Body of pancreas (tissue), 4 donors: Measurements from ENCODE around the gene HLA-DMB. TPM values are rescaled to one million over a fixed set of nuclear protein-coding genes. Genes with fewer than 3 reads are reported as not detected.

ENCODE experiments used
- ATAC-seq: fragments of 150-250 bp; one replicate; pipeline ENCODE4 v1.9.1; 2016
- DNase-seq, 4 donors: peaks; one replicate each; pipeline ENCODE4 v3.0.0-alpha.2; 2019
- H3K27ac ChIP-seq, 4 donors: fragments of 200-600 bp; sonication (generic); 1 replicate in 3 of 4; 2 replicates in 1 of 4; pipeline versions ENCODE4 v1.5.1 to v1.6.1; 2016 to 2019; ENCODE audit warnings: mild to moderate bottlenecking in 1 of 4, mixed read lengths in 1 of 4, moderate library complexity in 1 of 4
- H3K27me3 ChIP-seq, 2 donors: fragments of 200-600 bp; sonication (generic); one replicate each; pipeline ENCODE4 v1.6.0; 2016; ENCODE audit warnings: mild to moderate bottlenecking in 1 of 2
- H3K36me3 ChIP-seq, 2 donors: fragments of 200-600 bp; sonication (generic); replicated peaks in 1 of 2; 2 replicates each; pipeline ENCODE4 v1.5.1; 2016; ENCODE audit warnings: low read depth in 2 of 2; ENCODE audit not compliant: insufficient read depth in 1 of 2
- H3K4me1 ChIP-seq: fragments of 200-600 bp; sonication (generic); one replicate; pipeline ENCODE4 v1.6.0; 2016
- H3K4me3 ChIP-seq, 2 donors: fragments of 200-600 bp; sonication (generic); 1 replicate in 1 of 2; 2 replicates in 1 of 2; pipeline ENCODE4 v1.5.1; 2016 to 2019
- H3K9me3 ChIP-seq, 3 donors: fragments of 200-600 bp; sonication (generic); 1 replicate in 2 of 3; 2 replicates in 1 of 3; pipeline ENCODE4 v1.5.1; 2016
- POLR2A ChIP-seq, 3 donors: fragments of 450-650 bp; IDR thresholded peaks; one replicate each; pipeline ENCODE4 v1.6.1; 2016; ENCODE audit warnings: antibody characterized with exemption in 3 of 3, mild to moderate bottlenecking in 2 of 3
- WGBS, 2 donors: methylation state at CpG; one replicate each; pipeline ENCODE4 v1.1.5; 2017; 5-methylcytosine and 5-hydroxymethylcytosine counted together
- intact Hi-C: fragments of 100-400 bp; cut with DNase I; formaldehyde crosslinking; loops from one replicate; pipeline ENCODE4 v1.15.1; 2023
- total RNA-seq, 2 donors: library from RNA; depleted of rRNA; stranded (reverse); fragments of >200 nt; gene quantifications; one replicate each; pipeline ENCODE4 v1.1.0, GENCODE V29; 2016
- TF ChIP-seq, protein P1 (sequence below), 7 experiments: fragments of 450-650 bp in 4 of 7; fragments of 200-600 bp in 3 of 7; sonication (generic) in 3 of 7; IDR thresholded peaks; one replicate each; pipeline ENCODE4 v1.5.1; 2016 to 2019; ENCODE audit warnings: antibody characterized with exemption in 7 of 7

HLA-DMB gene
- total RNA-seq, 2 donors from 2014 or later = 3.0 to 14.3 TPM

DNA sequence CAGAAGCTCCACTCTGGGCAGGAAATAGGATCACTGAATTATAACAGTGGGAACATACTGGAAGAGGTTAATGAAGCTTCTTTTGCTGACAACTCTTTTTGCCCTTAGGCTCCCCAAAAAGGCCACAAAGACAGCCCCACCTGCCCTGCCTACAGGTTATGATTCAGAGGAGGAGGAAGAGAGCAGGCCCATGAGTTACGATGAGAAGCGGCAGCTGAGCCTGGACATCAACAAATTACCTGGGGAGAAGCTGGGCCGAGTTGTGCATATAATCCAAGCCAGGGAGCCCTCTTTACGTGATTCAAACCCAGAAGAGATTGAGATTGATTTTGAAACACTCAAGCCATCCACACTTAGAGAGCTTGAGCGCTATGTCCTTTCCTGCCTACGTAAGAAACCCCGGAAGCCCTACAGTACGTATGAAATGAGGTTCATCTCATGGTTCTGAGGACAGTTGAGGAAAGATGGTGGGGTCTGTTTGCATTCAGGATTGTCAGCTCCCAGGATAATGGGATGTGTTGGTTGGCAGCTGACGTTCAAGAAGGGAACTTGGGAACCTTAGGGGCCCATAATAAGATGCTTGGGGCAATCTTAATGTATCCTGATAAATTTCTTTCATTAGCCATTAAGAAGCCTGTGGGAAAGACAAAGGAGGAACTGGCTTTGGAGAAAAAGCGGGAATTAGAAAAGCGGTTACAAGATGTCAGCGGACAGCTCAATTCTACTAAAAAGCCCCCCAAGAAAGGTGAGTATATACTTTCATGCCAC is 39.1 kb upstream of the HLA-DMB start:
- Histone ChIP-seq H3K4me1 (peaks cover 81% of the 10 kb centered on the region), H3K36me3 (peaks cover 39 to 52% of the 10 kb centered on the region in 2 donors), H3K27me3 (no peaks in the 10 kb centered on the region), H3K4me3 (no peak overlapping the region), H3K27ac (no peak overlapping the region), H3K9me3 (no peaks in the 10 kb centered on the region)
- WGBS, 2 donors = 85 to 86% methylated on average over 11 to 12 of the region's 12 CpGs
- DNase-seq (no peak), ATAC-seq (no peak)
- intact Hi-C loops = loop anchor here (10.0 kb wide), 1 partner anchor 95 kb away; no protein-coding TSS in a partner anchor
- TF ChIP-seq POLR2A (IDR thresholded peaks at IDR 0.05) = no peak
- TF ChIP-seq, protein P1, sequence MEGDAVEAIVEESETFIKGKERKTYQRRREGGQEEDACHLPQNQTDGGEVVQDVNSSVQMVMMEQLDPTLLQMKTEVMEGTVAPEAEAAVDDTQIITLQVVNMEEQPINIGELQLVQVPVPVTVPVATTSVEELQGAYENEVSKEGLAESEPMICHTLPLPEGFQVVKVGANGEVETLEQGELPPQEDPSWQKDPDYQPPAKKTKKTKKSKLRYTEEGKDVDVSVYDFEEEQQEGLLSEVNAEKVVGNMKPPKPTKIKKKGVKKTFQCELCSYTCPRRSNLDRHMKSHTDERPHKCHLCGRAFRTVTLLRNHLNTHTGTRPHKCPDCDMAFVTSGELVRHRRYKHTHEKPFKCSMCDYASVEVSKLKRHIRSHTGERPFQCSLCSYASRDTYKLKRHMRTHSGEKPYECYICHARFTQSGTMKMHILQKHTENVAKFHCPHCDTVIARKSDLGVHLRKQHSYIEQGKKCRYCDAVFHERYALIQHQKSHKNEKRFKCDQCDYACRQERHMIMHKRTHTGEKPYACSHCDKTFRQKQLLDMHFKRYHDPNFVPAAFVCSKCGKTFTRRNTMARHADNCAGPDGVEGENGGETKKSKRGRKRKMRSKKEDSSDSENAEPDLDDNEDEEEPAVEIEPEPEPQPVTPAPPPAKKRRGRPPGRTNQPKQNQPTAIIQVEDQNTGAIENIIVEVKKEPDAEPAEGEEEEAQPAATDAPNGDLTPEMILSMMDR (IDR thresholded peaks at IDR 0.05) = peak in 1 of 7 experiments; percentile 8

DNA sequence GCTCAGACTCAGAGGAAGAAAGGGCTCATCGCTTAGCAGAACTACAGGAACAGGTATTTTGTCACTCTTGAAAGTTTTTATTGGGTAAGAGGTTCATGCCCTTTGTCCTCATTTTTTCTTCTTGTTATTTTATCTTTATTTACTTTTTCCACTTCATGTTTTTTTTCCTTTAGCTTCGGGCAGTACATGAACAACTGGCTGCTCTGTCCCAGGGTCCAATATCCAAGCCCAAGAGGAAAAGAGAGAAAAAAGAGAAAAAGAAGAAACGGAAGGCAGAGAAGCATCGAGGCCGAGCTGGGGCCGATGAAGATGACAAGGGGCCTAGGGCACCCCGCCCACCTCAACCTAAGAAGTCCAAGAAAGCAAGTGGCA is 37.1 kb upstream of the HLA-DMB start:
- Histone ChIP-seq H3K4me1 (peaks cover 70% of the 10 kb centered on the region), H3K4me3 (no peak overlapping the region), H3K27me3 (no peaks in the 10 kb centered on the region), H3K36me3 (peaks cover 39 to 56% of the 10 kb centered on the region in 2 donors), H3K9me3 (no peaks in the 10 kb centered on the region), H3K27ac (peak overlapping the region in 2 of 4 donors; percentile 5 to 20)
- TF ChIP-seq, protein P1 (IDR thresholded peaks at IDR 0.05) = no peak
- TF ChIP-seq POLR2A (IDR thresholded peaks at IDR 0.05) = no peak
- WGBS, 2 donors = 34 to 56% methylated on average over 7 of the region's 7 CpGs
- intact Hi-C loops = no loop called here
- ATAC-seq = no peak
- DNase-seq = no peak

DNA sequence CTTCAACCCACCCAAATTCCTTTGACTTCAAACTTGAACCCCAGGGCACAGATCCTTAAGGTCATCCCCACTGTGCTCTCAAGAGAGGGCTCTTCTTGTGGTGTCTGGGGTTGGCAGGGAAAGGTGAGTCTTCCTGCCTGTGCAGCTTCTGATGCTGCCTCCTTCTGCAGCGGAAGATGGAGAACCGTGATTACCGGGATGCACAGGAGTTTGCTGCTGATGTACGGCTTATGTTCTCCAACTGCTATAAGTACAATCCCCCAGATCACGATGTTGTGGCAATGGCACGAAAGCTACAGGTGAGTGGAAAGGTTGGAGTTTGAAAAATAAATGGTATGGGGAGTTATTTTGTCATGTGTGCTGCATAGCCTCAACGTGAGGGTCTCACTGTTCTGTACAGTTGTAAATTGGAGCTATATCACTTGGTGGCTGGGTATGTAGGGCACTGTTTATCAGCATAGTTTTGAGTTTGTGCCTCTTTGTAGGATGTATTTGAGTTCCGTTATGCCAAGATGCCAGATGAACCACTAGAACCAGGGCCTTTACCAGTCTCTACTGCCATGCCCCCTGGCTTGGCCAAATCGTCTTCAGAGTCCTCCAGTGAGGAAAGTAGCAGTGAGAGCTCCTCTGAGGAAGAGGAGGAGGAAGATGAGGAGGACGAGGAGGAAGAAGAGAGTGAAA is 36.6 kb upstream of the HLA-DMB start:
- Histone ChIP-seq H3K27ac (peak overlapping the region in 2 of 4 donors; percentile 5 to 20), H3K4me1 (peaks cover 65% of the 10 kb centered on the region)

DNA sequence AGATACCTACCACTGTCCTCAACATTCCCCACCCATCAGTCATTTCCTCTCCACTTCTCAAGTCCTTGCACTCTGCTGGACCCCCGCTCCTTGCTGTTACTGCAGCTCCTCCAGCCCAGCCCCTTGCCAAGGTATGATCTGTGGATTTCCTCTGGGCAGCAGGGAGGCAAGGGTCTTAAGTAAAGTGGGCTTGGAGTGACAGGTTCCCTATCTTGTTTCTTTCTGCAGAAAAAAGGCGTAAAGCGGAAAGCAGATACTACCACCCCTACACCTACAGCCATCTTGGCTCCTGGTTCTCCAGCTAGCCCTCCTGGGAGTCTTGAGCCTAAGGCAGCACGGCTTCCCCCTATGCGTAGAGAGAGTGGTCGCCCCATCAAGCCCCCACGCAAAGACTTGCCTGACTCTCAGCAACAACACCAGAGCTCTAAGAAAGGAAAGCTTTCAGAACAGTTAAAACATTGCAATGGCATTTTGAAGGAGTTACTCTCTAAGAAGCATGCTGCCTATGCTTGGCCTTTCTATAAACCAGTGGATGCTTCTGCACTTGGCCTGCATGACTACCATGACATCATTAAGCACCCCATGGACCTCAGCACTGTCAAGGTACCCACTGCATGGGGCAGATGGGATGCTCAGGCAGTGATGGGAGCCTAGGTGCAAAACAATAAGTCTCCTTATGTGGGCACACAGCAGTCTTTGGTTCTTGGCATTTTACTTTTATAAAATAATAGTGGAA is 35.7 kb upstream of the HLA-DMB start:
- TF ChIP-seq, protein P1 (IDR thresholded peaks at IDR 0.05) = no peak
- no peak for TF ChIP-seq POLR2A (IDR thresholded peaks at IDR 0.05)
- no peaks in the 10 kb centered on the region for H3K27me3 ChIP-seq
- no peak for ATAC-seq
- WGBS, 2 donors = 50 to 66% methylated on average over 7 of the region's 7 CpGs
- peak overlapping the region in 1 of 4 donors; percentile 20 for H3K27ac ChIP-seq
- H3K4me3 ChIP-seq = no peak overlapping the region
- no peak for DNase-seq
- intact Hi-C loops = no loop called here
- H3K36me3 ChIP-seq = peaks cover 39 to 56% of the 10 kb centered on the region in 2 donors
- H3K4me1 ChIP-seq = peaks cover 56% of the 10 kb centered on the region
- no peaks in the 10 kb centered on the region for H3K9me3 ChIP-seq

More for the DNA sequence above, 36.6 kb upstream of the HLA-DMB start:
- WGBS, 2 donors = 44 to 51% methylated on average over 10 of the region's 10 CpGs
- H3K27me3 ChIP-seq = no peaks in the 10 kb centered on the region
- TF ChIP-seq, protein P1 (IDR thresholded peaks at IDR 0.05) = no peak
- no peak for TF ChIP-seq POLR2A (IDR thresholded peaks at IDR 0.05)
- no peak overlapping the region for H3K4me3 ChIP-seq
- peaks cover 39 to 56% of the 10 kb centered on the region in 2 donors for H3K36me3 ChIP-seq
- no peak for ATAC-seq
- intact Hi-C loops = no loop called here
- no peaks in the 10 kb centered on the region for H3K9me3 ChIP-seq
- DNase-seq = no peak
